Chondrocyte (in vitro differentiated cells): ENCODE data around the gene FAM83C. TPM values are rescaled to one million over a fixed set of nuclear protein-coding genes. Genes with fewer than 3 reads are reported as not detected.

ENCODE experiments used
- DNase-seq: peaks from one replicate; pipeline ENCODE4 v3.0.0; 2021; ENCODE audit warnings: mixed read lengths, low spot score
- H3K27ac Mint-ChIP-seq: one replicate; pipeline ENCODE4 v1.8.0; 2021; ENCODE audit warnings: mild to moderate bottlenecking, moderate library complexity, mixed read lengths; ENCODE audit not compliant: unreplicated experiment
- H3K27me3 Mint-ChIP-seq: 2 replicates; pipeline ENCODE4 v1.8.0; 2021; ENCODE audit warnings: low read depth, mixed read lengths
- H3K36me3 Mint-ChIP-seq: 2 replicates; pipeline ENCODE4 v1.8.0; 2021; ENCODE audit warnings: low read depth, mixed read lengths
- H3K4me1 Mint-ChIP-seq: 2 replicates; pipeline ENCODE4 v1.8.0; 2021; ENCODE audit warnings: low read depth, mild to moderate bottlenecking, mixed read lengths
- H3K4me3 Mint-ChIP-seq: one replicate; pipeline ENCODE4 v1.8.0; 2021; ENCODE audit warnings: mild to moderate bottlenecking, moderate library complexity, mixed read lengths; ENCODE audit not compliant: unreplicated experiment
- H3K9me3 Mint-ChIP-seq: 2 replicates; pipeline ENCODE4 v1.8.0; 2021; ENCODE audit warnings: low read depth, mixed read lengths
- total RNA-seq: library from RNA; stranded (reverse); gene quantifications from 3 replicates; pipeline ENCODE4 v1.2.1, GENCODE V29; 2021
- TF ChIP-seq, protein P1 (sequence below): fragments of 200-600 bp; sonication (generic); IDR thresholded peaks from 2 replicates; pipeline ENCODE4 v1.5.0; 2021; ENCODE audit warnings: antibody characterized with exemption, mild to moderate bottlenecking, moderate library complexity

FAM83C gene
- total RNA-seq, 1 donor from 2014 or later, result not detected

DNA sequence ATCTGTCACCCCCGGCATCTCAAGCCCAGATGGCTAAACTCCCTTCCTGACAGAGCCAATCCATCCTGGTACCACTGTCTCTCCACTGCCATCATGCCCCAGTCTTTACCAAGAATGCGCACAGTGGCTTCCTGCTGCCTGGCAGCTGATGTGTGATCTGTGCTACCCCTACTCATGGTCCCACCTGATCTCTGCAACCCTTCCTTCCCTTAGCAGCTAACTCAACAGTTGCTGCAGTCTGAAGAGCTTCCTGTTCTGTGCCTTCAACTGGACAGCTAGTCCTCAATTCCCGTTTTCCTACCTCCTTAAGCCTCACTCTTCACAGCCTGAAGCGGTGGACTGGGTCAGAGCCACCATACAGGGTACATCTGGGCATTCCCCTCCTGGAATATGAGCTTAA is 7.6 kb upstream of the FAM83C start:
- DNase-seq, result peak; percentile 5
- H3K27me3 Mint-ChIP-seq, result no peaks in the 10 kb centered on the region
- no peaks in the 10 kb centered on the region for H3K36me3 Mint-ChIP-seq
- H3K27ac Mint-ChIP-seq, result no peak overlapping the region
- no peaks in the 10 kb centered on the region for H3K9me3 Mint-ChIP-seq
- H3K4me3 Mint-ChIP-seq, result no peak overlapping the region
- TF ChIP-seq, protein P1, sequence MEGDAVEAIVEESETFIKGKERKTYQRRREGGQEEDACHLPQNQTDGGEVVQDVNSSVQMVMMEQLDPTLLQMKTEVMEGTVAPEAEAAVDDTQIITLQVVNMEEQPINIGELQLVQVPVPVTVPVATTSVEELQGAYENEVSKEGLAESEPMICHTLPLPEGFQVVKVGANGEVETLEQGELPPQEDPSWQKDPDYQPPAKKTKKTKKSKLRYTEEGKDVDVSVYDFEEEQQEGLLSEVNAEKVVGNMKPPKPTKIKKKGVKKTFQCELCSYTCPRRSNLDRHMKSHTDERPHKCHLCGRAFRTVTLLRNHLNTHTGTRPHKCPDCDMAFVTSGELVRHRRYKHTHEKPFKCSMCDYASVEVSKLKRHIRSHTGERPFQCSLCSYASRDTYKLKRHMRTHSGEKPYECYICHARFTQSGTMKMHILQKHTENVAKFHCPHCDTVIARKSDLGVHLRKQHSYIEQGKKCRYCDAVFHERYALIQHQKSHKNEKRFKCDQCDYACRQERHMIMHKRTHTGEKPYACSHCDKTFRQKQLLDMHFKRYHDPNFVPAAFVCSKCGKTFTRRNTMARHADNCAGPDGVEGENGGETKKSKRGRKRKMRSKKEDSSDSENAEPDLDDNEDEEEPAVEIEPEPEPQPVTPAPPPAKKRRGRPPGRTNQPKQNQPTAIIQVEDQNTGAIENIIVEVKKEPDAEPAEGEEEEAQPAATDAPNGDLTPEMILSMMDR, result no peak
- H3K4me1 Mint-ChIP-seq, result peaks cover 37% of the 10 kb centered on the region

DNA sequence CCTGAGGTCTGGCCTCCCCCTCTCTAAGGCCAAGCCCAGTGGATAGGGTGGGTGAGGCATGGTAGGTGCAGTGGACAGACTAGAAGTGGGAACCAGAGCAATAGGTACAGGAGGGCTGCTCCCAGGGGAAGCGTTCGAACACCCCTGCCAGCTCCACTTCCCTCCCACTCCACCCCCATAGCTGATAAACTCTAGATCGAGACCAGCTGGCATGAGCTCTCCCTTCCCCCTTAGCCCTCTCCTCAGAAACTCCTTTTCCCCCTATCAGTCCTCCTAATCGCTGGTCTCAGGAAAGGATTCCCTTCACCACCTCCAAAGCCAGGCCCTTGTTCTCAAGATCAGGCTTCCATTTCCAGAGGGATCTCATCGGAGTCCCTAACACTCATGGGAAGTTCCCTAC is 6.0 kb upstream of the FAM83C start:
- no peak overlapping the region for H3K4me3 Mint-ChIP-seq
- H3K27me3 Mint-ChIP-seq, result no peaks in the 10 kb centered on the region
- no peak for DNase-seq
- no peaks in the 10 kb centered on the region for H3K9me3 Mint-ChIP-seq
- TF ChIP-seq, protein P1, result no peak
- H3K4me1 Mint-ChIP-seq, result peaks cover 22% of the 10 kb centered on the region
- no peaks in the 10 kb centered on the region for H3K36me3 Mint-ChIP-seq
- no peak overlapping the region for H3K27ac Mint-ChIP-seq

DNA sequence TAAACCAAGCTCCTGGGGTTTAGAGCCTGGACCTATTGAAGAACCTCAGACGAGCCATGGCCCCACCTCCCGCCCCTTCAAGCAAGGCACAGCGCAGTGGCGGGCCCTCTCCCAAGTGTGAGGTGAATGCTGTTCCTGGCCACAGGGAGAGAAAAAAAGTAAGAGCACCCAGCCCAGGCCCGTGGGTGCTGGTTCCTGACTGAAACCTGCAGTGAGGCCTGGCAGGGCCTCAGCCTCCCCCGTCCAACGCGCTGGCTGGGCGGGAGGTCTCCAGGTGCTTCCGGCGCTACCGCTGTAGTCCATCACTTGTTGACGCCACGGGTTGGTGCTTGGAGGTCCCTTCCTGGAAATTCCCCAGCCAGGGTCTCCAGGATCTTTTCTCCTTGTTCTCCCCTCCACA is 5.5 kb upstream of the FAM83C start:
- no peaks in the 10 kb centered on the region for H3K9me3 Mint-ChIP-seq
- TF ChIP-seq, protein P1, result no peak
- peaks cover 17% of the 10 kb centered on the region for H3K4me1 Mint-ChIP-seq
- no peak overlapping the region for H3K27ac Mint-ChIP-seq
- no peak overlapping the region for H3K4me3 Mint-ChIP-seq
- H3K27me3 Mint-ChIP-seq, result no peaks in the 10 kb centered on the region
- DNase-seq, result peak; percentile 64
- no peaks in the 10 kb centered on the region for H3K36me3 Mint-ChIP-seq

DNA sequence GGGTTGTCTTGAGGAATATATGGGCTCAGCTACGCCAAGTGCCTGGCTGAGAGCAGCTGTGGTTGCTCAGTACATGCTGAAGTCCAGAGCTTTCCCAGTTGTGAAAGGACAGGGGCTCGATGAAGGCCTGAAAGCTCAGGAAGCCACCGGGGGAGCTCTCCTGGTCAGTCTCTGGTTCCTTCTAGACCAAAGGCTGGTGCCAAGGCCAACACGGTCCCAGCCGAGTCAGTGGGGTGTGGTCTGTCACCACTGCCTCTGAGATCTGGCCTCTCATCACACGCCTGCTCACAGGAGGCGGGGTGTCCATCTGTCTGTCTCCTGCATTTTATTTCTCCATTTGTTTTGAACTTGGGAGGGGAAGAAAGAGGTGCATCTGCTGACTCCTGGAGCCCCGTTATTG is 4.9 kb upstream of the FAM83C start:
- H3K36me3 Mint-ChIP-seq, result no peaks in the 10 kb centered on the region
- no peaks in the 10 kb centered on the region for H3K27me3 Mint-ChIP-seq
- peak; percentile 75 for DNase-seq
- peaks cover 11% of the 10 kb centered on the region for H3K4me1 Mint-ChIP-seq
- no peak overlapping the region for H3K4me3 Mint-ChIP-seq
- TF ChIP-seq, protein P1, result no peak
- H3K9me3 Mint-ChIP-seq, result no peaks in the 10 kb centered on the region
- H3K27ac Mint-ChIP-seq, result no peak overlapping the region

DNA sequence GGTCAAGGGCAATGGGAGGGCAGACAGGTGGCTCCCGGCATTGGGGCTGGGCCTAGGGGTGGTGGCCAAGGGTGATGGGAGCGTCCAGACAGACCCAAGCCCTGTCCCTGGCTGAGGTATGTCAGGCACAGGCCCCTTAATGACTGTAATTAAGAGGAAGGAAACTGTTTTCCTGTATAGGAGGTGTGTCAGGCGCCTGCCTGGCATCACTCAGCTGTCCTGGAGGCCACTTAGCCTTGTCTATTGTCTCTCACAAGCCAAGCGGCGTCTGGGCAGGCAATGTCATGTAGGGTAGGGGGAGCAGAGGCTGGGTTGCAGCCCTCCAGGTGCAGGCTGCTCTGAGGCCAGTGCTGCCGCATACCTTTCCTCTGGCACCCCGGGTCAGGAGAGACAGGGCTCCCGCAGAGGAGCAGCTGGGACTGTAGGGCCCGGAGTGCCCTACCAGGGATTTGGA is 3.9 kb upstream of the FAM83C start:
- TF ChIP-seq, protein P1, result no peak
- Mint-ChIP-seq H3K4me3 (no peak overlapping the region), H3K27ac (no peak overlapping the region), H3K4me1 (peaks cover under 1% of the 10 kb centered on the region), H3K9me3 (no peaks in the 10 kb centered on the region), H3K36me3 (no peaks in the 10 kb centered on the region), H3K27me3 (no peaks in the 10 kb centered on the region)
- DNase-seq, result peak; percentile 84
